K562 (cell line): Measurements from ENCODE around the gene EFNA2. TPM values are rescaled to one million over a fixed set of nuclear protein-coding genes. Genes with fewer than 3 reads are reported as not detected.

Source experiments
- DEAF1 ChIP-seq: fragments of 450-650 bp; formaldehyde crosslinking; IDR thresholded peaks from 2 replicates; pipeline ENCODE4 v1.4.0; 2020; ENCODE audit warnings: mild to moderate bottlenecking, moderate library complexity
- E2F8 ChIP-seq: fragments of 450-650 bp; IDR thresholded peaks from 2 replicates; pipeline ENCODE4 v1.7.1; 2018; ENCODE audit warnings: mild to moderate bottlenecking, low read depth; ENCODE audit not compliant: partially characterized antibody
- ETS2 ChIP-seq: IDR thresholded peaks from 2 replicates; pipeline ENCODE4 v1.6.1; 2016; ENCODE audit warnings: borderline replicate concordance, missing genetic modification characterization, mild to moderate bottlenecking, moderate library complexity, missing compliant biosample characterization; ENCODE audit not compliant: poor library complexity, severe bottlenecking
- FIP1L1 ChIP-seq: fragments of 200-400 bp; formaldehyde crosslinking; IDR thresholded peaks from 2 replicates; pipeline ENCODE4 v1.6.1; 2018; ENCODE audit warnings: mild to moderate bottlenecking, low read depth, low read length; ENCODE audit not compliant: poor library complexity, severe bottlenecking
- HNRNPH1 ChIP-seq: fragments of 200-400 bp; formaldehyde crosslinking; optimal IDR thresholded peaks from 2 replicates; pipeline ENCODE3; 2017; ENCODE audit warnings: low read depth, mild to moderate bottlenecking, low read length, moderate library complexity
- KLF10 ChIP-seq: fragments of 250-450 bp; sonication (Bioruptor Pico); IDR thresholded peaks from 2 replicates; pipeline ENCODE4 v1.6.1; 2021; ENCODE audit warnings: matching md5 sums
- NRF1 ChIP-seq, 2 experiments: fragments of 450-650 bp; IDR thresholded peaks in 1 of 2; conservative IDR thresholded peaks in 1 of 2; 2 replicates each; pipeline ENCODE4 v1.6.1; 2014; ENCODE audit warnings: mild to moderate bottlenecking in 2 of 2
- SAP30 ChIP-seq: fragments of 200-600 bp; sonication (generic); IDR thresholded peaks from 2 replicates; pipeline ENCODE4 v1.6.1; 2012; ENCODE audit warnings: borderline replicate concordance, low read depth, mild to moderate bottlenecking, moderate library complexity, low read length, control low read depth, inconsistent platforms; ENCODE audit not compliant: insufficient read depth, poor library complexity, severe bottlenecking
- SETDB1 ChIP-seq: IDR thresholded peaks from one replicate; pipeline ENCODE4 v1.6.1; 2012; ENCODE audit warnings: low read length, control low read depth, inconsistent platforms
- STAT5A ChIP-seq: IDR thresholded peaks from 2 replicates; pipeline ENCODE4 v1.6.1; 2012; ENCODE audit warnings: low read length, inconsistent platforms, borderline replicate concordance
- TFAM ChIP-seq: fragments of 250-450 bp; sonication (Bioruptor Pico); conservative IDR thresholded peaks from 2 replicates; pipeline ENCODE4 v1.5.0; 2021; ENCODE audit warnings: mild to moderate bottlenecking, moderate library complexity
- ZBTB7A ChIP-seq: IDR thresholded peaks from 2 replicates; pipeline ENCODE4 v1.6.1; 2011; ENCODE audit warnings: low read depth, mild to moderate bottlenecking, low read length, moderate library complexity, borderline replicate concordance; ENCODE audit not compliant: control insufficient read depth
- ZNF253 ChIP-seq: fragments of 250-450 bp; sonication (Bioruptor Pico); conservative IDR thresholded peaks from 2 replicates; pipeline ENCODE4 v1.6.1; 2021; ENCODE audit warnings: mild to moderate bottlenecking
- ZNF324 ChIP-seq: fragments of 250-450 bp; sonication (Bioruptor Pico); IDR thresholded peaks from 2 replicates; pipeline ENCODE4 v1.4.0; 2020; ENCODE audit warnings: mild to moderate bottlenecking
- ZNF444 ChIP-seq: fragments of 250-450 bp; sonication (Bioruptor Pico); IDR thresholded peaks from 2 replicates; pipeline ENCODE4 v1.4.0; 2020; ENCODE audit warnings: mild to moderate bottlenecking, moderate library complexity
- polyA plus RNA-seq, 8 experiments: library from polyadenylated mRNA; depleted of rRNA in 4 of 8; stranded (reverse) in 5 of 8; unstranded in 3 of 8; fragments of >200 nt; fragmentation: Nextera tagmentation in 2 of 8; fragmentation: Illumina TruSeq in 1 of 8; extraction: Ambion mirVana in 2 of 8; extraction: Trizol in 1 of 8; gene quantifications; 2 replicates each; pipeline versions ENCODE4 v1.2.1 to v1.2.3, GENCODE V29; 2011 to 2014; ENCODE audit warnings: inconsistent platforms in 1 of 8, missing spikeins in 1 of 8
- total RNA-seq, 7 experiments: library from RNA; depleted of rRNA in 6 of 7; stranded (reverse); fragments of >200 nt in 6 of 7; fragmentation: Illumina TruSeq in 2 of 7; extraction: Trizol in 2 of 7; gene quantifications; 2 replicates each; pipeline versions ENCODE4 v1.2.1 to v1.2.3, GENCODE V29; 2011 to 2021; ENCODE audit warnings: low replicate concordance in 1 of 7
- TF ChIP-seq, protein P1 (sequence below): fragments of 250-450 bp; sonication (Bioruptor Pico); IDR thresholded peaks from 2 replicates; pipeline ENCODE4 v1.9.0; 2021; ENCODE audit warnings: mild to moderate bottlenecking, inconsistent platforms
- TF ChIP-seq, protein P2 (sequence below): IDR thresholded peaks from 2 replicates; pipeline ENCODE4 v1.6.1; 2011; ENCODE audit warnings: borderline replicate concordance, low read depth, mild to moderate bottlenecking, moderate library complexity, low read length; ENCODE audit not compliant: insufficient read depth, poor library complexity, severe bottlenecking

EFNA2 gene
- total and polyA plus RNA-seq, 9 of the 15 experiments (the other 6 are each of a cell fraction or from before 2014, with no cell fraction given), result 0.11 to 0.44 (median 0.15) TPM; not detected in 6

- TF ChIP-seq DEAF1 (CRISPR knock-in tag) (no peak), FIP1L1 (no peak), HNRNPH1 (no peak), ZNF253 (CRISPR knock-in tag) (no peak), SETDB1 (no peak), NRF1 (conservative IDR thresholded peaks at IDR 0.05 in 1 of 2, IDR thresholded peaks at IDR 0.05 in 1 of 2) (peak; percentile 19 to 22; a peak in 1 of 4 replicates), ZBTB7A (peak; percentile 54; the same call in 1 of the 2 replicates), E2F8 (no peak), KLF10 (CRISPR knock-in tag) (no peak), ZNF444 (CRISPR knock-in tag) (no peak), TFAM (CRISPR knock-in tag) (no peak), ETS2 (tag) (no peak), SAP30 (peak; percentile 10), ZNF324 (CRISPR knock-in tag) (no peak), STAT5A (no peak)
- TF ChIP-seq, protein P1, sequence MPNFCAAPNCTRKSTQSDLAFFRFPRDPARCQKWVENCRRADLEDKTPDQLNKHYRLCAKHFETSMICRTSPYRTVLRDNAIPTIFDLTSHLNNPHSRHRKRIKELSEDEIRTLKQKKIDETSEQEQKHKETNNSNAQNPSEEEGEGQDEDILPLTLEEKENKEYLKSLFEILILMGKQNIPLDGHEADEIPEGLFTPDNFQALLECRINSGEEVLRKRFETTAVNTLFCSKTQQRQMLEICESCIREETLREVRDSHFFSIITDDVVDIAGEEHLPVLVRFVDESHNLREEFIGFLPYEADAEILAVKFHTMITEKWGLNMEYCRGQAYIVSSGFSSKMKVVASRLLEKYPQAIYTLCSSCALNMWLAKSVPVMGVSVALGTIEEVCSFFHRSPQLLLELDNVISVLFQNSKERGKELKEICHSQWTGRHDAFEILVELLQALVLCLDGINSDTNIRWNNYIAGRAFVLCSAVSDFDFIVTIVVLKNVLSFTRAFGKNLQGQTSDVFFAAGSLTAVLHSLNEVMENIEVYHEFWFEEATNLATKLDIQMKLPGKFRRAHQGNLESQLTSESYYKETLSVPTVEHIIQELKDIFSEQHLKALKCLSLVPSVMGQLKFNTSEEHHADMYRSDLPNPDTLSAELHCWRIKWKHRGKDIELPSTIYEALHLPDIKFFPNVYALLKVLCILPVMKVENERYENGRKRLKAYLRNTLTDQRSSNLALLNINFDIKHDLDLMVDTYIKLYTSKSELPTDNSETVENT (CRISPR knock-in tag), result no peak
- TF ChIP-seq, protein P2, sequence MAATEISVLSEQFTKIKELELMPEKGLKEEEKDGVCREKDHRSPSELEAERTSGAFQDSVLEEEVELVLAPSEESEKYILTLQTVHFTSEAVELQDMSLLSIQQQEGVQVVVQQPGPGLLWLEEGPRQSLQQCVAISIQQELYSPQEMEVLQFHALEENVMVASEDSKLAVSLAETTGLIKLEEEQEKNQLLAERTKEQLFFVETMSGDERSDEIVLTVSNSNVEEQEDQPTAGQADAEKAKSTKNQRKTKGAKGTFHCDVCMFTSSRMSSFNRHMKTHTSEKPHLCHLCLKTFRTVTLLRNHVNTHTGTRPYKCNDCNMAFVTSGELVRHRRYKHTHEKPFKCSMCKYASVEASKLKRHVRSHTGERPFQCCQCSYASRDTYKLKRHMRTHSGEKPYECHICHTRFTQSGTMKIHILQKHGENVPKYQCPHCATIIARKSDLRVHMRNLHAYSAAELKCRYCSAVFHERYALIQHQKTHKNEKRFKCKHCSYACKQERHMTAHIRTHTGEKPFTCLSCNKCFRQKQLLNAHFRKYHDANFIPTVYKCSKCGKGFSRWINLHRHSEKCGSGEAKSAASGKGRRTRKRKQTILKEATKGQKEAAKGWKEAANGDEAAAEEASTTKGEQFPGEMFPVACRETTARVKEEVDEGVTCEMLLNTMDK, result no peak
Observed at GRCh38 chr19:1237754-1238368, 47.8 kb upstream of the EFNA2 start, which contains the start of gene CBARP (continued).
